HG03196 (cell line): ENCODE data around the gene HSPB6.
A peak's percentile ranks its signal among the peaks of the same experiment; 100 is the strongest.

Experiments used
- ATAC-seq: cut with Tn5 transposase; IDR thresholded peaks from one replicate; pipeline ENCODE4 v1.9.1; 2021; ENCODE audit not compliant: unreplicated experiment

The HSPB6 gene

DNA sequence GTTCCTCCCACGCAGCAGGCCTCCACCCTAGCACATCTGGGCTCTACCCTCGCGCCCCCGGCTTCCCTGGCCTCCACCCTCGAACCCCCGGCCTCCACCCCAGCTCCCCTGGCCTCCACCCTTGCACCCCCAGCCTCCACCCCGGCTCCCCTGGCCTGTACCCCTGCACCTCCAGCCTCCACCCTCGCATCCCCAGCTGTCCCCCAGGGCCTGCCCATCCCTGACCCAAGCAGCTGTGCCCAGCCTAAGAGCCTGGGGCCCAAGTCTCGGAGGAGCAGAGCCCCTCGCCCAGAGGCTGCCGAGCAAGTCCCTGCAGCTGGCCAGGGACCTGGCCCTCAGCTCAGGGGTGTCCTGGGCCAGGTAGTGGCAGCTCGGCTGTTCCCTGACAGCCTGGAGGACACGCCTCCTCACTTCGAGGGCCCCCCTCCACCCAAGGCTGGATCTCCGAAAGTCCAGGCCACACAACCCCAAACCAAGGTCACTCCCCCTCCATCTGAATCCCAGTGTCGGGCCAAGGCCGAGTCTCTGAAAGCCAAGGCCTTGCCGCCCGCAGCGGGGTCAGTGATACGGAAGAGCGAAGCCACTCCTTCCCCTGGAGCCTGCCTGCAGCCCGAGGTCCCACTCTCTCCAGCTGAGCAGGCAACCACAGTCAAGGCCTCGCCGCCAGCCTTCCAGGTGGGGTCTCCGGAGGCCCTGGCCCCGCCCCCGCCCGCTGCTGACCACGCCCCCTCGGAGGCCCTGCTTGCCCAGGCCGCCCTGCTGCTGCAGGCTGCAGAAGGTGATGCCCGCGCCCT is 10.7 kb upstream of the HSPB6 start:
- ATAC-seq, result no peak

- ATAC-seq, result no peak
These were observed 9.8 kb upstream of the HSPB6 start for GRCh38 chr19:35766571-35767104.

DNA sequence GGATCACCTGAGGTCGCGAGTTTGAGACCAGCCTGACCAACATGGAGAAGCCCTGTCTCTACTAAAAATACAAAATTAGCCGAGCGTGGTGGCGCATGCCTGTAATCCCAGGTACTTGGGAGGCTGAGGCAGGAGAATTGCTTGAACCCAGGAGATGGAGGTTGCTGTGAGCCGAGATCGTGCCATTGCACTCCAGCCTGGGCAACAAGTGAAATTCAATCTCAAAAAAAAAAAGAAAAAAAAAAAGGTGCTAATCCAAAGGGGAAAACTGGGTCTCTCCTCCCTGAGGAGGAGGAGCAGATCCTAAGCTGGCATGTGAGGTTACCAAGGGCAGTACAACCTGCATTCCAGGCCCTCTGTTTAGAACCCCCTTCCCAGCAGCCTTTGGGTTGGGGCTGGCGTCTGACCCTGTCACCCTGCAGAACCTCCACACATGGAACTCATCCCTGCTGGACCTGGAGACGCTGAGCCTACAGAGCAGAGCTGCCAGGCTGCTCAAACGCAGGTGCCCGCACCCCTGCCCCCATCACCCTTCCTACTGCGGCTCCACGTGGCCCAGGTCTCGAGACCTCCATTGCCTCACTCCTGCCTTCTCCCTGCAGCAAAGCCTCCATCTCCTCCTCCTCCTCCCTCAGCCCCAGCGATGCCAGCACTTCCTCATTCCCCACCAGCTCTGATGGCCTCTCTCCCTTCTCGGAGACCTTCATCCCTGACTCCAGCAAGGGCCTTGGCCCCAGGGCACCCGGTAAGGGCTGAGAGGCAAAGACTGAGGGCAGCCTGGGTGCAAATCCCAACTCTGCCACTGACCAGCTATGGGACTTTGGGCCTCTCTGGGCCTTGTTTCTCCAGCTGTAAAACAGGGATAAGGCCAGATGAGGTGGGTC is 7.8 kb upstream of the HSPB6 start:
- ATAC-seq, result no peak

DNA sequence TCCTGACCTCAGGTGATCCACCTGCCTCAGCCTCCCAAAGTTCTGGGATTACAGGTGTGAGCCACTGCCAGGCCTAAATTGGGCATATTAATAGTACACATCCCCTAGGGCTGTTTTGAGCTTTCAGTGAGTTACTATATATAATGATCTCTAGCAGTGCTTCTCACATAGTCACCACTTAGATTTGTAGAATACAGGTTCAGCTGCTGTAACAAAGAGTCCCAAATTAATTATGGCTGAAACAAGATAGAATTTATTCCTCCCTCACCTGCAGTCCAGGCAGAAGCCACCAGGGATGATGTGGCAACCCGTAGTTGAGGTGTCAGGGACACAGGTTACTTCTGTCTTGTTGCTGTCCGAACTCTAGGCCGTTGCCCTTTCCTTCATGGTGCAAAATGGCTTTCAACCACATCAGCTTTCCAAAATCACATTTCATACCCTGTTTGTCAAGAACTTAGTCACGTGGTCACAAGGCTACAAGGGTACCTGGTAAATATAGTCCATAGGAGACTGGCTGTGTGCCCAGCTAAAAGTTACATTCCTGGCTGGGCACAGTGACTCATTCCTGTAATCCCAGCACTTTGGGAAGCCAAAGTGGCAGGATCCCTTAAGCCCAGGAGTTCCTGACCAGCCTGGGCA is 4.0 kb upstream of the HSPB6 start:
- ATAC-seq, result no peak

DNA sequence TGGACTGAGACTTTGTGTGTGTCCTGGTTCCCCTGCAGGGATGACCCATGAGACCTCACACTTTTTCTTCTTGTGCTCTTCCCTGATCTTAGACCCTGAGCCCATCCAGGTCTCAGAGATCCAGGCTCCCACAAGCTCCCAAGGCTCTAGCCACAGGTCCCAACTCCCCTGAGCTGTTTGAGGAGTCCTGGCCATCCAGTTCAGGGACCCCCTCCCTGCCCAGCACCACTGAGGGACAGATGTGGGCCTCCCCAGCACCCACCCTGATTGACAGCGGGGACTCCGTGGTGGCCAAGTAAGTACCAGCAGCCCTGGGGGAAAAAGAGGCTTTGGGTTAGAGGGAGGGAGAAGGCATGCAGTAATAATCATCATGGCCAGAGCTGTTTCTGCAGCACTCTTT is 2.9 kb upstream of the HSPB6 start:
- no peak for ATAC-seq

- ATAC-seq, result peak; percentile 88
These were observed 1.1 kb upstream of the HSPB6 start, which contains the start of gene PROSER3 for GRCh38 chr19:35757749-35758608. TSS of gene PROSER3 (plus strand) at chr19:35758176. CDS start at chr19:35758216, 40 bp downstream.

DNA sequence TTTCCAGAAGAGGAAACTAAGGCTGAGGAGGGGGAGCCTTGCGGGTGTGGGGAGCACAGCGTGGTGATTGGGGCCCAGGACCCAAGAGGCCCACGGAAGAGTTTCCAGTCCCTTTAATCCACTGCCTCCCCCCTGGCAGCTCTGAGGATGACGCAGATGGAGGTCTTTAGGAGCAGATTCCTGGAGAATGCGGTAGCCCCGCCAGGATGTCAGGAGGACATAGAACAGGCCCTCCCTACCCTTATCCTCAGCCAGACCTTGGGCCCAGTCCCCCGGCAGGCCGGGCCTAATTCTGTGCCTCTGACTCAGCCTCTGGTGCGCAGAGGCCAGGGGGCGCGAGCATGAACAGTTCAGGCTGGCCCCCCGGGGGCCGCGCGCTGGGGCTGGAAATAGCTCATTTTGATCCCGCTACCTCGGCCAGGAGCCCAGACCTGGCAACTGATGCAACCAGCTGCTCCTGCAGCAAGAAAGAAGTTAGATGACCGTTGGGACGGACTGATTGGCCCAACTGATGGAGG is 461 bp upstream of the HSPB6 start:
- peak; percentile 13 for ATAC-seq

GRCh38 chr19:35755550-35756376 is 1.1 kb downstream of the HSPB6 start:
- ATAC-seq, result no peak

DNA sequence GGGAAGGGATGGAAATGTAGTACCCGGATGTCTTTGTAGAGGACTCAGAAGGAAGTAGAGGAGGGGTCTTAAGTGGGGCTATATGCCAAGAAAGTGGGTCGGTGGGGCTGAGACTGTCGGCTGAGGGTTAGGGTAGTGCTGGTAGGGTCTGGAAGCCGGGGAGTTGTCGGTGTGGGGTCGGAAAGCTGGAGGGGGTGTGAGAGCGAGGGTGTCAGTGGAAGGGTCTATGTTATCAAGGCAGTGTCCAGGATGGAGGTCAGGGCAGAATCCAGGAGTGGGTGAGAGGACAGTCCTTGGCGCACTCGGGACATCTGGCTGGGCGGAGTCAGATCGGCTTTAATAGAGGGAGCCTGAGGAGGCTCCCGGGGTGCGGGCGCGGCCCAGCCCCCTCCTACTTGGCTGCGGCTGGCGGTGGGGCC is 1.7 kb downstream of the HSPB6 start:
- no peak for ATAC-seq

DNA sequence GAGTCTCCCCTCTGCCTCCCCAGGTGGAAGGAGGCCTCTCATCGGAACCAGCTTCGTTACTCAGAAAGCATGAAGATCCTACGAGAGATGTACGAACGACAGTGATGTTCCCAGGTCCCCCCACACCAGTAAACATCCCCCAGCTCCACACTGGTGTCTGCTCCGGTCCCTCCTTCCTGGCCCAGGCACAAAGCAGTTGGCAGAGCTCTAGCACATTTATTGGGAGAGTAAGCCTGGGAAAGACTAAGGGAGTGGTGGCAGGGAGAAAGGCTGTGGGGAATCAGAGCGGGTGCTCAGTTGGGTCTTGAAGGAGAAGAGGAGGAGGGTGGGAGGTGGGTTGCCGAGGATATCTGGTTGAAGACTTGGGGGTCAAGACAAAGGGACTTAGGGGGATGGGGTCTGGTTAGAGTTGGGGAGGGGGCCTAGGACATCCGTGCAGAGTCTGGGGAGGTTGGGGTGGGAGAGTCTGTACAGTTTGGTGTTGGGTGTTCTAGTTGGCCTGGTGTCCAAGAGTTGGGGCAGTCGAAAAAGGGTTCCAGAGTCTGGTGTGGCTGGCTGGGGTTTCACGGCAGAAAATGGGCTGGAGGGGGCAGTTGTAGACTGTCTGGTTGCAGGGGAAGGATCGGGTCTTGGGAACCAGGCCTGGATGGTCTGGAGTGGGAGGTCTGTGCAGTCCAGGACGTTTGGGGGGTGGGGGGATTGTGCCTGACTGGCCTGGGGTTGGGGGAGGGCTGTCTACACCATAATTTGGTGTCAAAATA is 2.3 kb downstream of the HSPB6 start:
- no peak for ATAC-seq

DNA sequence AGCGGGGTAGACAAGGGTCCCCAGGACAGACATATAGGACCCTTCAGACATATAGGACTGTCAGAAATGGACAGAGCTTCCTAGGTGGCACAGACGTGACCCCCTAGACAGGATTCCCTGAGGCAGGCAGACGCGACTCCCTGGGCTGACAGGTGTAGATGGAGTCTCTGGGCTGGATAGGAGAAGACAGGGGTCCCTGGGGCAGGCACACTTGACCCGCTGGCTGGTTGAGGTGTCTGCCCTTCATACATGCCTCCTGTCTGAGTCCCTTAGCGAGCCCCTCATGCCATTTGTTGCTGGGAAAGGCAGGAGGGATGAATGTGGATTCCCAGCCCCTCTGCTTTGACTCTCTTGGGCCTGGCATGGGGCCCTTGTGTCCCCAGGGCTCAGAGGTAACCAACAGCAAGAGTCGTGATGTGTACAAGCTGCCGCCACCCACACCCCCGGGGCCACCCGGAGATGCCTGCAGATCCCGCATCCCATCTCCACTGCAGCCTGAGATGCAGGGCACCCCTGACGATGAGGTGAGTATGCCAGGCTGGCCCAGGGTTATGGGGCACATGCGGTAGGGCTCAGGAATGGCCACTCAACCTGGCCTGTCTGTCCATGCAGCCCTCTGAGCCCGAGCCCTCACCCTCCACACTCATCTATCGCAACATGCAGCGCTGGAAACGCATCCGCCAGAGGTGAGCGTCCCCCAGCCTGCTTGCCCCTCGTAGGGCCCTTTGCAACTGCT is 3.0 kb downstream of the HSPB6 start:
- ATAC-seq, result no peak

DNA sequence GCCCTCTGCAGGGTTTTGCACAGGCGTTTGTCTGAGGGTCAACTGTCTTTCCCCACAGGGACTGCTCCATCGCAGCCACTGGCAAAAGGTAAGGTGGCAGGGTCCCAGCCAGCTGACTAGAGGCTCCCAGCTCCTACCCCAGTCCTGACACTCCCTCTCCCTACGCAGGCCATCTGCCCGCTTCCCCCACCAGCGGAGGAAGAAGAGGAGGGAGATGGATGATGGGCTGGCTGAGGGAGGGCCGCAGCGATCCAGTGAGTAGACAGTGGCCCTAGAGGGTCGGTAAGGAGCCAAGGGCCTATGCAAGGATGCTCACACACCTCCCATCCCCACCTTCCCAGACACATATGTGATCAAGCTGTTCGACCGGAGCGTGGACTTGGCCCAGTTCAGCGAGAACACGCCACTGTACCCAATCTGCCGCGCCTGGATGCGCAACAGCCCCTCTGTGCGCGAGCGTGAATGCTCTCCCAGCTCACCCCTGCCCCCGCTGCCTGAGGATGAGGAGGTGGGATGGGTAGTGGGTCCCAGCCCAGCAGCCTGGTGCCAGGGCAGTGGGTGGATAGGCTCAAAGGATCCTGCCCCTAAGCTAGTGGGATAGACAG is 4.0 kb downstream of the HSPB6 start:
- no peak for ATAC-seq

DNA sequence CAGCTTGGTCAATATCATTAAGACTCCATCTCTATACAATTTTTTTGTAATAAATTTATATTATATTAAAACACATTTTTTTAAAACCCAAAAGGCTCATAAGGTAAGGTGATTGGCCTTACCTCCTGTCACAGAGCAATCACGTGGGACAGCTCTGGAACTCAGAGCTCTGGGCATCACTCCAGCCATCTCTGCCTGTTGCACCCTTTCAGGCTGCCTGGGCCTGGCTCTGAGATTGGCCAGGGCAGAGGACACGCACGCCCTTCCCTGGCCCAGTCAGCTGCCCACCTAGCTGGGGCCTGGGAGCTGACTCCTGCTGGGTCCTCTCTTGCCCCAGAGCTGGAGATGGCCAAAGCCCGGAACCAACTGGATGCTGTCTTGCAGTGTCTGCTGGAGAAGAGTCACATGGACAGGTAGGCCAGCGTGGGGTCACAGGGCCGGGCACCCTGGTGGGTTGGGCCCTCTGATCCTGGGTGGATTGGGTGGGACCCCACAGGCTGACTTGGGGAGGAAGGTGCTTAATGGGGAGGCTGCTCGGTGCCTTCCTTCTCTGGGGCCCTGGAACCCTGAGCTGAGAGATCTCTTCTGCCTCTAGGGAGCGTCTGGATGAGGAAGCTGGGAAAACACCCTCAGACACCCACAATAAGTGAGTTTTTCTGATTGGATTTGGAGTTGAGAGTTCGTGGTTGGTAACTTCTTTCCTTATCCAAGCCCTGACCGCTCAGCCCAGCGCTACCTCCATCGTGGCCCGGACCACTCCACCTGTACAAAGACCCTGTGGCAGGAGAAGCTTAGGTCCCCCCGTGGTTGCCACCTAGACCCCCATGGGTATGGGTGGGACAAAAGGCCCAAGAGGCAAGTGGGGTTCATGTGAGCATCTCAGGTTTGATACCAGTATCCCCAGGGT is 4.7 kb downstream of the HSPB6 start:
- ATAC-seq, result no peak

GRCh38 chr19:35750167-35750566 is 6.7 kb downstream of the HSPB6 start:
- no peak for ATAC-seq

DNA sequence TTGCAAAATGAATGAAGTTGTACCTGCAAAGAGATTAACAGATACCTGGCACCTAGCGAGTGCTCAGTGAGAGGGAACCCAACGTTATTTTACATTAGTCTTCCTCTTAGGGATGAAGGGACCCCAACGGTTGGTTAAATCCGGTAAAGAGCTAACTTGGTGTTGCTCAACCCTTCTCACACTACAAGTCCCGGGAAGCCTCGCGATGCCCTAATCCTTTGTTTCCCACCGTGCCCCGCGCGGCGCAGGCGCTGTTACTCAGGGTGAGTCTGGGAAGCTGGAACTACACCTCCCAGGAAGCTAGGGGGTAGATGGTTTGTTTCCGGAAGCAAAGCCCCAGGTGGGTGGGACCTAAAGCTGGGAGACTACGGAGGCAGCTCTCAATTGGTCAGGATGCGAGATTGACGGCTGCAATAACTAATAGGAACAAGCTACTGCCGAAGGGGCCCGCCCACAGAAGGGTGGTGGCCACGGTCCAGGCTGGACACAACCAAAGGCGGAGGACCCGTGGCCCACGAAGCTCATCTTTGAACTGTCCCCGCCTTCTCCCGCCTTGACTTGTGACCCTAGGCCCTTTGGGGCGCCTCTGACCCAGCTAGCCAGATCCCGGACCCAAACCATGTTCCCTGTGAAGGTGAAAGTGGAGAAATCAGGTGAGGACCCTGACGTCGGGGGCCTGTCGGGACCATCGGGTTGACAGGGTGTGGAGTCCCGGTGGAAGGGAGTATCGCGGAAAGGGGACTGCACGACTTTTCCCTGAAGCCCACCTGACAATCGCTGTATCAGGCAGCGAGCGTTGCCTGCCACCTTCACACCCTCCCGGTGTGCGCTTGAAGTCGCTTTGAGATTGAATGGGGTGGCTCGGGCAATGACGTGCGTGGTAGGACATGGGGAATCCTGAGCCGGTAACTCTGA is 8.5 kb downstream of the HSPB6 start, which contains the start of gene LIN37:
LIN37 (plus strand) TSS at position 471 of the 915 bp plus-strand sequence; CDS start at position 620, 149 bp downstream.
- peak; percentile 60 for ATAC-seq
